Hematopoietic multipotent progenitor cell treated with erythropoietin and hydrocortisone succinate and interleukin-3 and kit ligand, for 17 days (in vitro differentiated cells): ENCODE data around the gene MAX.

Experiments used
- DNase-seq: peaks from one replicate; pipeline ENCODE4 v3.0.0-alpha.2; 2015; ENCODE audit warnings: low spot score

MAX gene

GRCh38 chr14:65102441-65103149 is at the start of gene MAX:
Gene MAX (minus strand): TSS chr14:65102517. CDS start chr14:65102339, 178 bp downstream.
- DNase-seq: peak; percentile 98

- DNase-seq: no peak
Observed at GRCh38 chr14:65151609-65151956, 49.3 kb upstream of the MAX start.

- DNase-seq: no peak
Observed at GRCh38 chr14:65150898-65151608, 48.7 kb upstream of the MAX start.

GRCh38 chr14:65149116-65149515 is 46.8 kb upstream of the MAX start:
- DNase-seq: no peak

DNA sequence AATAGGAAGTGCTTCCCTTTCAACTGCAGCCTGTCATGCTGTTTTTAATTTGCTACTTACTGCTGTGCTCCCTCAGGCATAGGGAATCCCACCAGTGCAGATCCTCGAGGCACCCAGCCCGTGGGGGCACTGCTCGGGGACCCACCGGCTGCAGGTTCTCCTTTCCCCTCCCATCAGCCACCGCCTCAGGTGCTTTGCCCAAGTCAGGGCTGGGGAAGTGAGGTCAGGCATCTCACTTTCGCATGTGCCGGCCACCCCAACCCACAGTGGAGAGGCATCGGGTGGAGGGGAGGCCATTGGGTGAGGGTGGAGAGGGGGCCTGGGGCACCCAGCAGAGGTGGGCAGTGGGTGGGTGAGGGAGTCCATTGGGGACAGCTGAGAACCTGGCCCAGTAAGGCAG is 41.9 kb upstream of the MAX start:
- no peak for DNase-seq

- DNase-seq: no peak
Observed at GRCh38 chr14:65142914-65143625, 40.8 kb upstream of the MAX start.

DNA sequence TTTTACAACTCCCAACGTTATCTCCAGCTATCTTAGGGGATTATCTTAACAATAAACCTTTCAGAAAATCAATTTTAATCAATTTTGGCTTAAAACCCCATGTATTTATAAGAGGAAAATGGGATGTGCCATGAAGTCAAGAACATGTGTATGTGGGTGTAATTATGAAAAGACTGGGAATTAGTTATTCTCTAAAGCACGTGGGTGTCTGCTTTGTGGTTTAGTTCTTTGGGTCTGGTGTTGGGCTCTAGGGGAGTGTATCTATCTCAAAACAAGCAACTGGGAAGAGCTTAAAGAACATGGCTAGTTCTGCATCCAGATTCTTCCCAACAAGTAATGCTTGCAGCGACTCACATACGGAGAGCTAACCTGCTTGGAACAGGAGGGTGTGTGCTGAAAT is 40.1 kb upstream of the MAX start:
- DNase-seq: no peak

- no peak for DNase-seq
Observed at GRCh38 chr14:65141523-65141922, 39.2 kb upstream of the MAX start.

GRCh38 chr14:65137648-65138307 is 35.5 kb upstream of the MAX start:
- DNase-seq: no peak

- no peak for DNase-seq
Observed at GRCh38 chr14:65134651-65135579, 32.6 kb upstream of the MAX start.

DNA sequence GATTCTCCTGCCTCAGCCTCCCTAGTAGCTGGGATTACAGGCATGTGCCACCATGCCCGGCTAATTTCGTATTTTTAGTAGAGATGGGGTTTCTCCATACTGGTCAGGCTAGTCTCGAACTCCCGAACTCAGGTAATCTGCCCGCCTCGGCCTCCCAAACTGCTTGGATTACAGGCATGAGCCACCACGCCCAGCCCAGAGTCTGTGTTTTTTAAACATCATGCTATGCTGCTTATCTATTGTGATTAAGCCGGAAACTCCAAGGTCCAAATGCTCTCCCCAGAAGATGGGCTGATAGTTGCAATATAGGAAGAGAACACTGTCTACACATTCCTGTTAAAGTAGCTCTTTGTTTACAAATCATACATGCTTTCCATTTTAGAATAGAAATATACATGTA is 30.5 kb upstream of the MAX start:
- no peak for DNase-seq

- DNase-seq: no peak
Observed at GRCh38 chr14:65131301-65131701, 29.0 kb upstream of the MAX start.

DNA sequence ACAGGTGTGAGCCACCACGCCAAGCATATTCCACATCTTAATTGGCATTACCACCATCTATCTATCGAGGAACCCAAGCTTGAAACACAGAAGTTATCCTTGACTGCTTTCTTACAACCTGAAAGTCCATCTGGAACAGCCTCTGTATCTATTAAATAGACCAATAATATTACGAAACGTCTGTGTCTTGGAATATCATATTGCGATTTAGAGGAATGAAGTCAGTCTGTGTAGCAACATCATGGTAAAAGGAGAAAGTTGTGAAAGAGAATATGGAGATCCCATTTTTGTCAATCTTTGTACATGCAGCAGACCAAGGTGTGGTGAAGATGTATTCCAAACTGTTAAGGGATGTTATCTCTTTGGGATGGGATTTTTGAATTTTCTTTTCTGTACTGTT is 25.8 kb upstream of the MAX start:
- no peak for DNase-seq

GRCh38 chr14:65117769-65118745 is 15.7 kb upstream of the MAX start:
- DNase-seq: no peak

DNA sequence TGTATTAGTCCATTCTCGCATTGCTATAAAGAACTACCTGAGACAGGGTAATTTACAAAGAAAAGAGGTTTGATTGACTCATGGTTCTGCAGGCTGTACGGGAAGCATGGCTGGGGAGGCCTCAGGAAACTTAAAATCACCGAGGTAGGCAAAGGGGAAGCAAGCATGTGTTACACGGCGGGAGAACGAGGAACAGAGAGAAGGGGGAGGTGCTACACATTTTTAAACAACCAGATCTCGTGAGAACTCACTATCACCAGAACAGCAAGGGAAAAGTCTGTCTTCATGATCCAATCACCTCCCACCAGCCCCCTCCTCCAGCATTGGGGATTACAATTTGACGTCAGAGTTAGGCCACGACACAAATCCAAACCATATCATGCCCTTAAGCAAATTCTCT is 13.3 kb upstream of the MAX start:
- no peak for DNase-seq

GRCh38 chr14:65110525-65110924 is 8.2 kb upstream of the MAX start:
- DNase-seq: no peak

DNA sequence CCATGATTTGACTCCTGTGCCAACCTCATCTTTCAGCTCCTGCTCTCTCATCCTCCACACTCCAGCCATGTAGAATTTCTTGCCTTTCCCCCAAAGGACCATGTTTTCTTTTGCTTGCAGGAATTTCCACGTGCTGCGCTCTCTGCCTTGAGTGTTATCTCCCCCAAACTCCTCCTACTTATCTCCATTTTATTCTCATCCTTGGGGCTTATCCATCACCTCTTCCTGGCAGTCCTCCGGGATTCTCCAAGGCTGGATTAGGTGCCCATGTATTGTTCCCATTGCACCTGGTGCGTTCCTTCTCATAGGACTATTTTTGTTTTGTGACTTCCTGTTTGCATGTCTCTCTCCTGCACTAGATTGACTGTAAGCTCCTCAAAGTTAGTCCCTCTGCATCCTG is 7.0 kb upstream of the MAX start:
- no peak for DNase-seq

- DNase-seq: no peak
Observed at GRCh38 chr14:65107200-65107599, 4.9 kb upstream of the MAX start.

DNA sequence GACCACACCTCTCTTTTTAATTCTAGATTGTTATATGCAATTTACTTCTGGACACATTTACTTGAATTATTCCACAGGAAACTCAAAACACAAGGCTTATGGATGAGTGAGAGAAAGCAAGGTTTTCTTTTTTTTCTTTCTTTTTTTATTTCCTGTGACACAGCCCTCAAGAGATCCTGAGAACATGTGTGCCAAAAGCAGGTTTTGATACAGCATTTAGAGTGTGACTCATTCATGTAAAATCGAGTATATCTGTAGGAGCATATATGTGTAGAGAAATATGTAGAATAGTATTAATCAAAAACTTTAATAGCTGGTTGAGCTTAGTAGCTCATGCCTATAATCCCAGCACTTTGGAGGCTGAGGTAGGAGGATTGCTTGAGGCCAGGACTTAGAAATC is 4.4 kb upstream of the MAX start:
- no peak for DNase-seq

DNA sequence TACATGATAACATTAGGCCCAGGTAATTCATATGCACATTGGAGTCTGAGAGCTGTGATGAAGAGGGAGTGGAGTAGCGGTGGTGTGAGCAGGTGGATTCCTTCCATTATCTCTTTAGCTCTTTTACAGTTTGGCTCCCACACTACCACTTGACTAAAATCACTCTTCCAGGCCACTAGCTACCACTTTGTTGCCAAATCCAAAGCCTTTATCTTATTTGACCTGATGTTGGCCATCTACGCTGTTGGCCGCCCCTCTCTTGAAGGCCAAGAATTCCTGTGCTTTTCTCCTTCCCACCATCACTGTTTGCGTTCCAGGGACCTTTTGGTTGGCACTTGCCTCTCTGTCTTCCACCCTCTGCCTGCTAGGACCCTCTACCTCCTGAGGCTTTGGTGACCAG is 4.0 kb upstream of the MAX start:
- DNase-seq: no peak
